GM12878 (cell line): ENCODE results near the gene BUB1B.

Experiments used
- EZH2 ChIP-seq: IDR thresholded peaks from 2 replicates; pipeline ENCODE4 v1.6.1; 2012; ENCODE audit warnings: low read depth, mild to moderate bottlenecking, control low read depth, inconsistent platforms, low read length, borderline replicate concordance; ENCODE audit not compliant: control insufficient read depth
- FOXM1 ChIP-seq: IDR thresholded peaks from 2 replicates; pipeline ENCODE4 v1.6.1; 2012; ENCODE audit warnings: low read depth, mild to moderate bottlenecking, inconsistent platforms, low read length, moderate library complexity
- SMC3 ChIP-seq: IDR thresholded peaks from 2 replicates; pipeline ENCODE4 v1.6.1; 2011; ENCODE audit warnings: low read length, improper control_type of control experiment, borderline replicate concordance
- SUZ12 ChIP-seq: fragments of 200-600 bp; sonication (generic); IDR thresholded peaks from one replicate; pipeline ENCODE4 v1.6.1; 2018; ENCODE audit warnings: antibody characterized with exemption, mild to moderate bottlenecking; ENCODE audit not compliant: unreplicated experiment

DNA sequence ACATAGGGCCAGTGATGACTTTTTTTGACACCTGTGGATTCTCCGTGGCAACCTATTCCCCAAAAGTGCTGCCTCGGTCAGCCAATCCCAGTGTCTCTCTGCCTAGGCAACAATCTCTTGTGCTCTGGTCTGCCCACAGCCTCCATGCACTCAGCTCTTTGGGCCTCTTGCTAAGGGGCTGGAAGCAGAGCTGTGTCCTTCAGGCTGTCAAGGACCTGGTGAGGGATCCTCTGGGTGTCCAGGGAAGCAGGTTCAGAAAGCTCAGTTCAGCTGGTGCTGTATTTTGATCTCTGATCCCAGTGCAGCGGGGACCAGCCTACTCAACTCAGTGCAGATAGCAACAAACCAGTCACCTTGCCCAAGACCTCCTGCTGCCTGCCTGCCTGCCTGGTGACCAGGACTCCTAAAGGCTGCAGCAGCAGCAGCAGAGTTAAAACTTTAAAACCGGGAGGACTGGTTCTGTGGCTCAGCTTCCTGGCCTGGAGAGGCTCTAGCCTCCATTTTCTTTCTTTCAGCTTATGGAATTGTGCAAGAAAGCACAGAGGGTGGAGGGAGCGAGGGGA is 84.2 kb downstream of the BUB1B start:
- no peak for TF ChIP-seq SMC3
- no peak for TF ChIP-seq SUZ12
- no peak for TF ChIP-seq FOXM1
- TF ChIP-seq EZH2, result no peak
